Inflammatory macrophage treated with lipopolysaccharide for 4 hours (primary cell): ENCODE data around the gene MXI1.

ENCODE experiments used
- DNase-seq: peaks from one replicate; pipeline ENCODE4 v3.0.0-alpha.2; 2020

The MXI1 gene

GRCh38 chr10:110278562-110279406 is 71.4 kb downstream of the MXI1 start:
- no peak for DNase-seq

- DNase-seq: peak; percentile 76
Measured at GRCh38 chr10:110279407-110279986, 72.1 kb downstream of the MXI1 start.

- DNase-seq: no peak
Measured at GRCh38 chr10:110284262-110284661, 76.9 kb downstream of the MXI1 start.

- no peak for DNase-seq
Measured at GRCh38 chr10:110285501-110285900, 78.1 kb downstream of the MXI1 start.

GRCh38 chr10:110286841-110287240 is 79.4 kb downstream of the MXI1 start:
- DNase-seq: no peak

GRCh38 chr10:110296966-110297365 is 89.6 kb downstream of the MXI1 start:
- no peak for DNase-seq

GRCh38 chr10:110300486-110300986 is 93.1 kb downstream of the MXI1 start:
- DNase-seq: no peak

GRCh38 chr10:110303681-110304080 is 96.3 kb downstream of the MXI1 start:
- DNase-seq: no peak

GRCh38 chr10:110304394-110304779 is 97.0 kb downstream of the MXI1 start:
- peak; percentile 25 for DNase-seq

GRCh38 chr10:110304780-110305421 is 97.5 kb downstream of the MXI1 start, which contains the start of gene SMNDC1:
Gene SMNDC1, minus strand, starts transcription at chr10:110304920. Its CDS starts 1,333 bp downstream, at chr10:110303587.
- DNase-seq: peak; percentile 99

GRCh38 chr10:110305767-110306451 is 98.5 kb downstream of the MXI1 start:
- peak; percentile 89 for DNase-seq

GRCh38 chr10:110306452-110306768 is 99.0 kb downstream of the MXI1 start:
- DNase-seq: no peak

GRCh38 chr10:110307805-110308204 is 100.4 kb downstream of the MXI1 start:
- DNase-seq: no peak

- DNase-seq: peak; percentile 79
Measured at GRCh38 chr10:110310741-110311140, 103.3 kb downstream of the MXI1 start.

- peak; percentile 72 for DNase-seq
Measured at GRCh38 chr10:110311357-110311949, 104.0 kb downstream of the MXI1 start.

- DNase-seq: no peak
Measured at GRCh38 chr10:110312206-110312605, 104.8 kb downstream of the MXI1 start.

GRCh38 chr10:110313674-110314073 is 106.3 kb downstream of the MXI1 start:
- DNase-seq: no peak

- DNase-seq: no peak
Measured at GRCh38 chr10:110317866-110318850, 110.8 kb downstream of the MXI1 start.

GRCh38 chr10:110321869-110322620 is 114.6 kb downstream of the MXI1 start:
- peak; percentile 54 for DNase-seq

- peak; percentile 51 for DNase-seq
Measured at GRCh38 chr10:110323503-110323902, 116.1 kb downstream of the MXI1 start.
